Measurements from ENCODE around the gene AMIGO3. TPM values are rescaled to one million over a fixed set of nuclear protein-coding genes. Genes with fewer than 3 reads are reported as not detected.

AMIGO3 gene
- total RNA-seq, 1 experiment from 2014 or later, result 3.2 TPM

DNA sequence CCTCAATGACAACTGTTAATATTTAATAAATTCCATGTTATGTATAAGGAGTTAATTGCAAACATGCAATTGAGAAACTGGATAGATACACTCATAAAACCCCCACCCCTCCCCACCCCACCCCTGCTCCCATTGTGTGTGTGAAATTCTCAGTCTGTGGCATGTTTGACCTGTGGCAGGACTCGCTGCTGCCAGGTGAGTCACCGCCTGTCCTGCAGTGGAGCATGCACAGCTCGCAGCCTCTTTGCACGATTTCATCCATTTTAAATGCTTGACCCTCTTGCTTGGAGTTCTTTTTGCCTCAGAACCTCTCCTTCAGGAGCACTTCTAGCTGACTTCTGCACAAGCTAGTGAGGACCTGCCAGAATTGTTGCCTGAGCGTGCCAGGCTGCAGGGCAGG is 50.6 kb downstream of the AMIGO3 start:
- DNase-seq (ENCODE audit: low read depth), result no peak

DNA sequence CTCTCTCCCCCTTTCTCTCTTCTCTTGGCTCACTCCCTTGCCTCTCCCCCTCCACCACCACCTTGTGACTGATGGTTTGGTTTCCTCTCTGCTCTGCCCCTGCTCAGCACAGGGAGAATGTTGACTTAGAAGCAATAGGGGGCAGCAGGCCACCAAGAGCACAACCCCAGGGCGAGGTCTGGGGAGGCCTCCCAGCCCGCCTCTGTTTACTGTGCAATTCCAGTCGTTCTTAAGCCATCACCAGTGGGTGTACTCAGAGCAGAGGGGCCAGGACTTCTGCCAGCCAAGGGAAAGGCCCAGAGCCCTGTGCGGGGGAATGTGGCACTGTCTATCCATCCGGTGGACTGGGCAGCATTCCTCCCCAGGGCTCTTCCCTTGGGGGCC is 51.1 kb downstream of the AMIGO3 start:
- DNase-seq (ENCODE audit: low read depth), result no peak

DNA sequence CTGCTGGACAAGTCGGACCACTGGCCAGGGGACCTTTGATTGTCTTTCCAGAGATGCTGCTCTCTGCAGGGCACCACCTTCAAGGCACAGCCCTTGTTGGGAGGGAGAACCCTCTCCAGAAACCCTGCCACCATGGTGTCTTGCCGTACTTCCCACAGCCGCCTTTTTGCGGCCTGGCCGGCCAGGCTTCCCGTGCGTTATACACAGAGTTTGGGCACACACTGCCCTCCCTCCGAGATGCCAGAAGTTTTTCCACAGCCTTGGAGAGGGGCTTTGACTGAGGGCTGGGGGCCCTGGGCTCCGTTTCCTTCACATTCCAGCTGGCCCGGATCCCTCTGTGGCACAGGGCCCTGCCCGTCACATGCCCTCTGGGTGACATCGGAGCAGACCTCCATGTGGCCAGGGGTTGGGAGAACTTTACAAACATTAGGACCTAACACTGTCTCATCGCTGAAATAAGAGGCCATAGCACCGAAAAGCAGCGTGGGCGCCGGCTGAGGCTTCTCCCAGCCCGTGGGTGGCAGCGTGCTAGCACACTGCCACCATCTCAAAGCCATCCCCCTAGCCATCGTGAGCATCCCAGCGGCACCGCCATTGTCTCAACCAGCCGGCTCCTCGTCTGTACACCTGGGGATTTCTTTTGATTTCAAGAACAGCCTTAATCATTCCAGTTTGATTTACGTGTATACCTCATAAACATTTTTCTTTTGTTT is 51.6 kb downstream of the AMIGO3 start:
- no peak for DNase-seq (ENCODE audit: low read depth)

Small RNA genes within 50 kb of the gene (small RNA-seq; reads per million reads assigned to genes)
- gene AMIGO3 (not detected), gene COX6CP14 (not detected)

Other genes with a start within 250 kb of the AMIGO3 start
- gene DAG1, start 249.4 kb downstream of the AMIGO3 start, total RNA-seq (2014; rRNA removed; shearing (Covaris generic)), result 41.4 and 48.1 TPM in 2 replicates
- 0.07 and 0.18 TPM in 2 replicates for gene BSN, start 165.2 kb downstream of the AMIGO3 start, total RNA-seq (2014; rRNA removed; shearing (Covaris generic))
- gene APEH, start 45.3 kb downstream of the AMIGO3 start, total RNA-seq (2014; rRNA removed; shearing (Covaris generic)), result 154 and 163 TPM in 2 replicates
- 1.1 and 1.6 TPM in 2 replicates for gene MST1, start 30.2 kb downstream of the AMIGO3 start, total RNA-seq (2014; rRNA removed; shearing (Covaris generic))
- 19.3 and 24.4 TPM in 2 replicates for gene RNF123, start 30.1 kb downstream of the AMIGO3 start, total RNA-seq (2014; rRNA removed; shearing (Covaris generic))
- 25.9 and 31.0 TPM in 2 replicates for gene GMPPB, start 4.3 kb upstream of the AMIGO3 start, total RNA-seq (2014; rRNA removed; shearing (Covaris generic))
- 24.7 and 35.4 TPM in 2 replicates for gene IP6K1, start 66.9 kb upstream of the AMIGO3 start, total RNA-seq (2014; rRNA removed; shearing (Covaris generic))
- gene CDHR4, start 80.2 kb upstream of the AMIGO3 start, total RNA-seq (2014; rRNA removed; shearing (Covaris generic)), result not detected in 2 replicates
- gene INKA1, start 83.6 kb upstream of the AMIGO3 start, total RNA-seq (2014; rRNA removed; shearing (Covaris generic)), result 1.6 and 5.1 TPM in 2 replicates
- gene UBA7, start 94.3 kb upstream of the AMIGO3 start, total RNA-seq (2014; rRNA removed; shearing (Covaris generic)), result 8.1 and 13.0 TPM in 2 replicates
- 13.4 and 15.1 TPM in 2 replicates for gene TRAIP, start 136.9 kb upstream of the AMIGO3 start, total RNA-seq (2014; rRNA removed; shearing (Covaris generic))
- gene CAMKV, start 150.2 kb upstream of the AMIGO3 start, total RNA-seq (2014; rRNA removed; shearing (Covaris generic)), result 0.23 TPM in 1 of 2 replicates, not detected in the other
- 1.2 TPM in 2 replicates for gene MST1R, start 184.2 kb upstream of the AMIGO3 start, total RNA-seq (2014; rRNA removed; shearing (Covaris generic))
- 24.0 and 31.1 TPM in 2 replicates for gene MON1A, start 210.1 kb upstream of the AMIGO3 start, total RNA-seq (2014; rRNA removed; shearing (Covaris generic))
- gene RBM6, start 220.5 kb upstream of the AMIGO3 start, total RNA-seq (2014; rRNA removed; shearing (Covaris generic)), result 34.1 and 43.8 TPM in 2 replicates